ENCODE results near the gene KLK8.
"Not testable (repeated sequence)": the region's sequence is repeated elsewhere in the genome, so short reads cannot be mapped to it uniquely, and the experiment has no call there.

KLK8 gene

DNA sequence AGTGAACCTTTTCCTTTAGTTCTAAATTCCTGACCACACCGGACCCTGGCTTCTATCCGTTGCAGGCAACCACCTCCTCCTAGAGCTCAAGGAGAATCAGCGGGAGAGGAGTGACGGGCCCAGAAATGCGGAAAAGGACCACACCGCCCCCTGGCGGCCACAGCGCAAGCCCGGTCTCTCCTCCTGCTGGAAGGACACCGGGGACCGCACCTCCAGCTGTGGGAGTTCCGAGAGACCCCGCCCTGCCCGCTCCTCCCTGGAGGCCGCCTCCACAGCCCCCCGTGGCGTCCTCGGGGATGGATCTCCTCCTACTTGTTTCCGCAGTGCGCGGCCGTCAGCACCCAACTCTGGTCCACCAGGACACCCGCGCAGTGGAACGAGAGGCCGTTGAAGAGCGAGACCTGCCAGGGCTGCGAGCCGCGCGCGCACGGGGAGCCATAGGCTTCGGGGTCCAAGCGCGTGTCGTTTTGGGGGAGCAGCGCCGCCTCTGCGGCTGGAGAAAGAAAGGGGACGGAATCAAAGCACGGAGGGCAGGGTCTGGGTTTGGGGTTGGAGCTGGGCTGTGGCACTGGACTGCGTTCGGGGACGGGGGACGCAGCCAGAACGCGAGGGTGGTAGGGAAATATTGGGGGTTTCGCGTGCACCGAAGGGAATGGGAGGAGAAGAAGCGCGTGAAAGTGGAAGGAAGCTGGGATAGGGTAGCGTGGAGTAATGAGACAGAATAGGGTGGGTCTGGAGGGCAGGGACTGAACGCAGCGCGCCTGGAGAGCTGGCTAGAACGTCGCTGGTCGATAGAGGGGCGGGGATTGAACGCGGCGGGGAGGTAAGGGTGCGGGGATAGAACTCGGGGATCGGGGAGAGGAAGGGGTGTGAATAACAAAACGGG is 15.6 kb upstream of the KLK8 start:
- no peak for DNase-seq

DNA sequence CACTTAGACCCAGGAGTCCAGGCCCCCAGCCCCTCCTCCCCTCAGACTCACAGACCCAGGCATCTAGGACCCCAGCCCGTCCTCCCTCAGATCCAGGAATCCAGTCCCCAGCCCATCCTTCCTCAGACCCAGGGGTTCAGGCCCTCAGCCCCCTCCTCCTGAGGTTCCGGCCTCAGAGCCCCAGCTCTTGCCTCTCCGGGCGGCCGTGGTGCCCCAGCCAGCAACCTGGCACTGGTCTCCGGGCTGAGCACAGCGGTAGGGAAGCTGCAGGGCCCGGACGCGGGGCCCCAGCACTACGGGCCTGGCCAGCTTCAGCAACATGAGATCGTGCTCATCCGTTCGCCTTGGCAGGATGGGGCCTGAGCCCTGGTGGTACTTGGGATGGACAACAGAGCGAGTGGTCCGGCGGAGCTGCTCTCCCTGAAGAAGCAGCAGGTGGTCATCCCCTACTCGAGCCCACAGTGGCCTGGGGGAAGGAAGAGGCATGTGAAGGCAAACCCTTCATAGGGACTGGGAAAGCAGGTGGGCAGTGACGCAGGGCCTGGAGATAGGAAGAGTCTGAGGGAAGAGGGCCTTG is 14.4 kb upstream of the KLK8 start:
- DNase-seq, result no peak

DNA sequence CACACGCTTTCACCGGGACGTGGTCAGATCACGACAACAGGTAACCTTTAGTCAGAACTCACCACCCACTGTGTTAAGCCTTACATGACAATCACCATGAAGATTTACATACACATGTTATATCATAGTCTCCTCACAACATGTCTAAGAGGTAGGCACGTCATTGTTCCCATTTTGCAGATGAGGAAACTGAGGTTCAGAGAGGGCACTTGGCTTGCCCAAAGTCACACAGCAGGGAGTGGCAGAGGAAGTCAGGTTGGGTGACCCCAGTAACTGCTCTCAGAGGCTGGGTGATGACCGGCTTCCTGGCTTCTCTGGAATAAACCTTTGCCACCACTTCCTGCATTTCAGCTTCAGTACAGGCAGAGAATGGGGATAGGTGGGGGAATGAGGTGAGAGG is 12.8 kb upstream of the KLK8 start:
- DNase-seq, result no peak

- no peak for DNase-seq
These were observed 11.3 kb upstream of the KLK8 start for GRCh38 chr19:51012661-51013190.

DNA sequence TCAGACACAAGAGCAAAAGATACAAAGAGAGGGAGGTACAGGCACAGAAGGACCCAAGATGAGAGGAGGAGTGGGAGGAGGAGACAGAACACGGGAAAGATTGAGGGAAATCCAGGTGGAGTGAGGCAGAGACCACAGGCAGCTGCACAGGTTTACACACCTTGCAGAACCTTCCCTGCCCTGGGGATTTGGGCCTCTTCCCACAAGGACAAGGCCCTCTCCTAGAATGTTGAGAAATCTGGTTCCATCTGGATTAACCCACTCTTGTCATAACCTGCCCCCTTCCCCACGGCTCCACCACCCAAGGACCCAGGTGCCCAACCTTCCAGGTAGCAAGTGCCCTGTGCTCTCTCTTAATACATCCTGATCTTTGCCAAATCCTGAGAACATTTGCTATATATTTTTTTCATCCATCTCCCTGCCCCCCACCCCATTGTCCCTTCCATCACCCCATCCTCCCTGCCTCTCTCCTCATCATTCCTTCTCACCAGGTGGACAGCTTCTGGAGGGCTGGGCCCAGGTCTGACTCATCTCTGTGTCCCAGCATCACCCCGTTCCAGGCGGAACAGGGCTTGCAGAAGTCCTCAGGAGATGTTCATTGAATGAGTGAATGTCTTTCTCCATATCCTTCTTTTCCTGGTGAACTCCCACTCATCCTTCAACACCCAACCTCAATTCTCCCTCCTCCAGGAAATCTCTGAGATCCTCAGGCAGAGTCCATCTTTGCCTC is 8.8 kb upstream of the KLK8 start:
- DNase-seq, result no peak

GRCh38 chr19:51009061-51009891 is 7.9 kb upstream of the KLK8 start:
- DNase-seq, result no peak

- DNase-seq, result no peak
These were observed 6.1 kb upstream of the KLK8 start for GRCh38 chr19:51007488-51007887.

DNA sequence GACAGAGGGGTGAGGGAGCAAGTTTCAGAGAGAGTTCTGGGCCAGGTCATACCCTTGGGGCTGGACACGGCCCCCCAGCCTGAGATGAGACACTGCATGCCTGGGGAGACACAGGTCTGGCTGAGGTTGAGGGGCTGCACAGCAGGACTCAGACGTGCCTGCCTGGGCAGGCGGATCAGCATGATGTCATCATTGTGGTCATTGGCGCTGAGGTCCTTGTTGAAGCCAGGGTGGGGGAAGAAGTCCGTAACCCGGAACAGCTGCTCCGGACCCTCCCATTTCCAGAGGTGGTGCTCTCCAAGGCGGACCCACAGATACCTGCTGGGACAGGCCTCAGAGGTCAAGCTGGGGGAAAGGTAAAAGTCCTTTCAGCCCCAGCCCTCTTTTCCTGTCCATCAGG is 5.0 kb upstream of the KLK8 start:
- DNase-seq, result no peak

DNA sequence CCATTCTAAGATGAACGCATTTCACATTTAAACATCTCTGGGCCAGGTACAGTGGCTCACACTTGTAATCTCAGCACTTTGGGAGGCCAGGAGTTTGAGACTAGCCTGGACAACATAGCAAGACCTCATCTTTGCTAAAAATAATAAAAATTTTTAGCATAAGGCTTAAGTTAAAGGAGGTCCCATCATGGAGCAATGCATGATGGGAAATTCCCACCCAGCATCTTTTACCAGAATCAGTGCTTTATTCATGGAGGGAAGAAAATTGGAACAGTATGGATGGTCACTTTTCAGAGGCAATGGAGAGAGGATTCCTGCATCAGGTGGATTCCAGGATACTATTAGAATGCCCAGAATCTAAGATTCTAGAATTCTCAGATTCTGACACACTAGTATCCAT is 3.8 kb upstream of the KLK8 start:
- no peak for DNase-seq

DNA sequence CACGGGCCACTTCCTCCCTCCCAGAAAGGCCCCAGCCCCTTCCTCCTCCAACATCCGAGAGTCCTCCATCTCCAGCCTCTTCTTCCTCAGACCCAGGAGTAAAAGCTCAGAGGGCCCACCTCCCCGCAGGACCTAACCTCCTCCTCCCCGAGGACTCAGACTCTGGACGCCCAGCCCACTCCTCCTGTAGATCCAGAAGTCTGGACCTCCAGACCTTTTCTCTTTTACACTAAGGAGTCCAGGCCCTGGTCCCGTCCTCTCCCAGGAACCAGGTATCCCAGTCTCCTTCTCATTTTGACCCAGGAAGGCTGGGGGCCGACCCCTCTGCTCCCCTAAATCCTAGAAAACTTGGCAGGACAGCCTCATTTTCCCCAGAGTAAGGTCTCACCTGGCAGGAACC is 1.9 kb upstream of the KLK8 start:
- DNase-seq, result no peak

DNA sequence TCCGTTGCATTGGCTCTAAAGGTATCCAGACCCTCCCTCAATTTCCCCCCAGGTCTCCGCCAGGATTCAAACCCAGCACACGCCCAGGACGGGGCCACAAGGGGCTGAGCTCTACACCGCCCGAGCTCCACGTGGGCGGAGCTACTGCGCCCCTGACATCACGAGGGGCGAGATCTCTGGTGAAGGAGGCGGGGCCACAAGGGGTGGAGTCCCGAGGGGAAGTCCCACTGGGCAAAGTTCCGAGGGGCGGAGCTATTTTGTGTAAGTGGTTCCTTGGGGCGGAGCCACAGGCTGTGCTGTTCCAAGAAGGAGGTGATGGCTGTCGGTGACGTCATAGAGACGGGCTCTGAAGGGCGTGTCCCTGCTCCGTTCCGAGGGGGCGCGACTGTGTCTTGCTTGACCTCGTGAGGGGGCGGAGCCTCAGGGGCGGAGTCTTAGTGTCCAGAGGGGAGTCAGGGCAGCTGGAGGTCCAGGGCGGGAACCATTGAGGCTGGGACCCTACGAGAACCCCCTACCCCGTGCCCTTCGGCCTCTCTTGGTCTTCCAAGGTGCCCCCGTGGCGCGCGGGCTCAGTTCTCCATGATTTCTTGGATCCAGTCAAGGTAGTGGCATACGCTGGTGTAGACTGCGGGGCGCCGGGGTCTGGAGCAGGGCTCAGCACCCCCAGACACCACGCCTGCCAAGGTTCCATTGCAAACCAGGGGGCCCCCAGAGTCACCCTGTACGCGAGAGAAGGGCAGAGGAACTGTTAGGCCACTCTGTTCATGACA is 1.3 kb upstream of the KLK8 start:
- DNase-seq, result no peak

GRCh38 chr19:51002089-51002532 is 707 bp upstream of the KLK8 start:
- DNase-seq, result no peak

GRCh38 chr19:51000981-51001380 is 423 bp downstream of the KLK8 start:
- DNase-seq, result no peak

- DNase-seq, result no peak
These were observed 978 bp downstream of the KLK8 start for GRCh38 chr19:51000426-51000825.

- DNase-seq, result no peak
These were observed 2.7 kb downstream of the KLK8 start for GRCh38 chr19:50998686-50999085.

- no peak for DNase-seq
These were observed 3.3 kb downstream of the KLK8 start for GRCh38 chr19:50998061-50998460.

GRCh38 chr19:50994129-50994528 is 7.3 kb downstream of the KLK8 start:
- no peak for DNase-seq

- DNase-seq, result no peak
These were observed 8.8 kb downstream of the KLK8 start for GRCh38 chr19:50992666-50993035.

DNA sequence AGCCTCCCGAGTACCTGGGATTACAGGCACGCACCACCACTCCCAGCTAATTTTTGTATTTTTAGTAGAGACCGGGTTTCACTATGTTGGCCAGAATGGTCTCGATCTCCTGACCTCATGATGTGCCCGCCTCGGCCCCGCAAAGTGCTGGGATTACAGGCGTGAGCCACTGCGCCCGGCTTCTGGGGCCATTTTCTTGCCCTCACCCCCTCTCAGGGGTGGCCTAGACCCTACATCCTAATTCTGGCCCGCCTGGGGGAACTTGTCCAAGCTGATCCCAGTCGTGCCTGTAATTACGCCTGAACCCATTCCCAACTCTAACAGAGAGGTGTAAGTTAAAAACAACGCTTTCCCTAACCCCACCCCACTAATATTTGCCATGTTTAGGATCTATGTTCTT is 17.0 kb downstream of the KLK8 start:
- not testable (repeated sequence) for DNase-seq

DNA sequence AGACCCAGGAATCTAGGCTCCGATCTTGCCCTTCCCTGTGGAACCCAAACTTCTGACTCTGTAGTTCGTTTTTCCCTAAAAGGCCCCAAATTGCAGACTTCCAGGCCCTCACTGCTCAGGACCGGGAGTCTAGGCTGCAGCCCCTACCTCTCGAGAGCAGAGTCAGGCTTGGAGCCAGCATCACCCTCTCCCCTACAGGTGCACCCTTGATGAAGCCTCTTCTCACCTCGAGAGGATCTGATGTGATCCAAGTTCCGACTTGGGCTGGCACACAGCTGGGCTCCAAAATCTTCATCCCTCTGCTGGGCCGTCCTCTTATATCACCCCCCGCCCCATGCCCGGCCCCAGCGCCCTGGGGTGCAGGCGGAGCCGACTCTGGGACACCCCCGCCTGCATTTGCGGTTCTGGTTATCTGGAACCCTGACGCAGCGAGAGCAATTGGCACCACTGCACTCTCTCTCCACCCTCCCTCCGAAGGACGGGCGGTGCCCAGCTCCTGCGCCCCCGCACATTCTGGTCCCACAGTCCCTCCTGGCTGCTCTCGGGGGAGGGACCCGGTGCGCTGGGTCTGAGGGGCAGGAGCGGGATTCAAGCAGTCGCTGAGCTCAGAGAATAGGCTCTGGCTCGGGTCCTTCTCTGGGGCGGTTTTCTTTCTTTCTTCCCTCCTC is 17.6 kb downstream of the KLK8 start, which contains the start of gene KLK7:
TSS of gene KLK7 (minus strand) at position 293 of the 668 bp plus-strand sequence. CDS start 1,518 bp downstream, outside the sequence.
- DNase-seq, result no peak

- no peak for DNase-seq
These were observed 19.2 kb downstream of the KLK8 start for GRCh38 chr19:50982186-50982585.

Data from HCEC 1CT (cell line).